Activated CD4-positive, alpha-beta T cell treated with anti-CD3 and anti-CD28 coated beads, Interleukin-2, amount 10 ng/mL, durations not matched to agents 7 days and 5 days (primary cell): ENCODE data around the gene MS4A7. TPM values are rescaled to one million over a fixed set of nuclear protein-coding genes. Genes with fewer than 3 reads are reported as not detected.
"Not testable (repeated sequence)": the region's sequence is repeated elsewhere in the genome, so short reads cannot be mapped to it uniquely, and the experiment has no call there.

Experiments
- CTCF ChIA-PET: fragments of 350-600 bp; sonication (Branson Sonifier 250); formaldehyde crosslinking; loops from one replicate; lab custom pipeline; 2021; ENCODE audit warnings: antibody characterized with exemption; lab: Charles Lee
- POLR2A ChIA-PET: fragments of 350-600 bp; sonication (Branson Sonifier 250); formaldehyde crosslinking; loops from one replicate; lab custom pipeline; 2021; ENCODE audit warnings: antibody characterized with exemption; lab: Charles Lee
- DNase-seq: peaks from one replicate; pipeline ENCODE4 v3.0.0-alpha.2; 2020
- H3K27ac Mint-ChIP-seq: one replicate; pipeline ENCODE4 v1.8.0; 2021; ENCODE audit warnings: mild to moderate bottlenecking, moderate library complexity, mixed read lengths
- H3K27me3 Mint-ChIP-seq: one replicate; pipeline ENCODE4 v1.8.0; 2021; ENCODE audit warnings: mixed read lengths
- H3K36me3 Mint-ChIP-seq: one replicate; pipeline ENCODE4 v1.8.0; 2021; ENCODE audit warnings: low read depth, mixed read lengths
- H3K4me1 Mint-ChIP-seq: one replicate; pipeline ENCODE4 v1.8.0; 2021; ENCODE audit warnings: mixed read lengths
- H3K4me3 Mint-ChIP-seq: one replicate; pipeline ENCODE4 v1.8.0; 2021; ENCODE audit warnings: mild to moderate bottlenecking, moderate library complexity, mixed read lengths
- H3K9me3 Mint-ChIP-seq: one replicate; pipeline ENCODE4 v1.8.0; 2021; ENCODE audit warnings: mixed read lengths
- total RNA-seq, 2 experiments: library from RNA; stranded (reverse); gene quantifications; one replicate each; pipeline ENCODE4 v1.2.3, GENCODE V29; 2021

Gene MS4A7
- total RNA-seq, 2 experiments from 2014 or later = not detected

DNA sequence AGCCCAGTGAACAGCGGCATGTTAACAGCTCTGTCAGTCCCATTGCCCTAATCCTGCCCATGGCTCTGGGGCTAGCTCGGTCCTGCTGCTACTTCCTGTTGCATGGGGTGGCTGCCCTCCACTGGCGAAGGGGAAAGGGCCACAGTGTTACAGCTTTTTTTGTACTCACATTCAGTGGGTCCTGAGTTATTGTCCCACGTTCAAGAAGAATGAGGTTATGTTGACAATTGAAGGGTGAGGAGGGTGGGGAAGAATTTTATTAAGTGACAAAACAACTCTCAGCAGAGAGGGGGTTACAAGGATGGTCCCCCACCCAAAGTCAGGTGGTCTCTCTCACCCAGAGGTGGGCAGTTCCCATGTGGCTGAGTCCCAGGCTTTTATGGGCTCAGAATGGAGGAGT is 17.7 kb upstream of the MS4A7 start:
- peaks cover 2% of the 10 kb centered on the region for H3K27me3 Mint-ChIP-seq
- ChIA-PET CTCF (no interaction called here), POLR2A (no interaction called here)
- no peak for DNase-seq
- H3K36me3 Mint-ChIP-seq = no peaks in the 10 kb centered on the region
- H3K4me1 Mint-ChIP-seq = no peaks in the 10 kb centered on the region
- H3K9me3 Mint-ChIP-seq = no peaks in the 10 kb centered on the region
- H3K27ac Mint-ChIP-seq = no peak overlapping the region
- no peak overlapping the region for H3K4me3 Mint-ChIP-seq

DNA sequence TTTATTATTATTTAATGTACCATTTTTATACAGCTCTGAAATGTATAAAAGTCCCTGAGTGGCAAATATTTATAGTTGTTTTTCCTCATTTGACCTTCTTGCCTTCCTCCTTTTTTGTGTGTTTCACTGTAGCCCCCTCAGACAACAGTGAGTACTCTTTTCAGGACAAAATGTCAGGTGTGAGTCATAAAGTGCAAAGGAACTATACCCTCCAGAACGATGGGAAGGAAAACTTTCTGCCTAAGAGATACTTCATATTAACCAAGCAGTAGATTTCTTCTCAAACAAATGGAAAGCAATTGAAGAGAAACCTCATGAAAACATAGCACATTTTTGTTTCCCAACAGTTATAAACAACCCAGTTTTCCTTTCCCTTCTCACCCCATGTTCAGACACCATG is 16.1 kb upstream of the MS4A7 start:
- DNase-seq = no peak
- Mint-ChIP-seq H3K27ac (no peak overlapping the region), H3K36me3 (no peaks in the 10 kb centered on the region), H3K9me3 (no peaks in the 10 kb centered on the region), H3K4me3 (no peak overlapping the region), H3K4me1 (no peaks in the 10 kb centered on the region), H3K27me3 (peaks cover 2% of the 10 kb centered on the region)
- ChIA-PET POLR2A (no interaction called here), CTCF (interaction anchor here (1.9 kb wide), 1 partner anchor 21 kb away, joined by 4 read pairs; no protein-coding TSS in a partner anchor)

DNA sequence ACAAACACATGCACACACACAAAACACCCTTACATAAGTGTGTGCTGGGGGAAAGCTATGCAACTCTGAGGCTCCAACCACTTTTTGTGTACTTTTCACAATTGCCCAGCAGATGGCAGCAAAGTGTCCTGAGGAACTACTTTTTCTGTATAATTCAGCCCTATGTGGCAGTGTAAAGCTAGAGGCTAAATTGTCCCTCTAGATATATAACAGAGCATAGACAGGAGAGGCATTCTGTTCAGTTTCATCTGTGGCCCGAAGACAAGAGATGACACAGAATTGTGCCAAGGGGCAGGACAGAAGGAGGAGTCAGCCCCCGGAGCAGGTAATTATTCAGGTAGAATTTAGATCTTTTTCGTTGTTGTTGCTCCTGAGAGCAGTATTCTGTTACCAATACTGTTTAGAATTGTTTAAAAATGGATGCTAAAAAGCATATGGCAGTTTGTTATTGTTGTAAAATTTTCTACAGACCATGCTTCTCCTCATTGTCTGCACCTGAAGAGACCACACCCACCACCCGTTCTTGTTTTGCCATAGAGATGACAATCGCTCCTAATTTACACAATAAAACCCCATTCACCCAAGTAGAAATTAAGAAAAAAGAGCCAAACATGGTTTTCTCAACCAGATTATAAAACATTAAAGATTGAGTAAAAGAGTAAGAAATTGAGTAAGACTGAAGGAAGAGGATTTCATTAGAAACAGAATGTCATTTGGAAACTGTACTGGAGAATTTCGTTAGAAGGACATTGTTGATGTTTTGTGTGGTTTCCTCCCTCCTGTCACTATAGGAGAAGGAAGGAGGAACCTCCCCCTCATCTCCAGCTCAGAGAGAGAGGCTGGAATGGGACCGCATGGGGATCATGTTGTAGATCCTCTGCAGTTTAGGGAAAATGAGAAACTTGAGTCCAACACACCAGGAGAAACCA is 14.5 kb upstream of the MS4A7 start:
- DNase-seq = peak; percentile 70
- no peaks in the 10 kb centered on the region for H3K9me3 Mint-ChIP-seq
- H3K36me3 Mint-ChIP-seq = no peaks in the 10 kb centered on the region
- no peaks in the 10 kb centered on the region for H3K27me3 Mint-ChIP-seq
- H3K4me3 Mint-ChIP-seq = no peak overlapping the region
- no peak overlapping the region for H3K27ac Mint-ChIP-seq
- POLR2A ChIA-PET = no interaction called here
- CTCF ChIA-PET = interaction anchor here (0.7 to 1.9 kb wide), 3 partner anchors 20 to 191 kb away, joined by 3 to 4 read pairs (median 3); no protein-coding TSS in a partner anchor
- no peaks in the 10 kb centered on the region for H3K4me1 Mint-ChIP-seq

DNA sequence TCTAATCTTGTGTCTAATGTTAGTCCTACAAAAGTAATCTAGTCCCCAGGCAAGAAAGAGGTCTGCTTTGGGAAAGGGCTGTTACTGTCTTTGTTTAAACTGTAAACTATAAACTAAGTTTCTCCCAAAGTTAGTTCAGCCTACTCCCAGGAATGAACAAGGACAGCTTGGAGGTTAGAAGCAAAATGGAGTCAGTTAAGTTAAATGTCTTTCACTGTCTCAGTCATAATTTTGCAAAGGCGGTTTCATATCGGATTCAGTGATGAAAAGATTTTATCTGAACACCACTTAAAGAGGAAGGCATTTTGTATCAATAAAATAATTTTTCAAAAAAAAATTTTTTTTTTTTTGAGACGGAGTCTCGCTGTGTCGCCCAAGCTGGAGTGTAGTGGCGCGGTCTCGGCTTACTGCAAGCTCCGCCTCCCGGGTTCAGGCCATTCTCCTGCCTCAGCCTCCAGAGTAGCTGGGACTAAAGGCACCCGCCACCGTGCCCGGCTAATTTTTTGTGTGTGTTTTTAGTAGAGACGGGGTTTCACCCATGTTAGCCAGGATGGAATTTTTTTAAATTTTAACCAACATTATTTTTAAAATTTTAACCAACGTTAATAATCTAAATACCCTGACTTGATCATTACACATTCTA is 11.9 kb upstream of the MS4A7 start:
- H3K4me3 Mint-ChIP-seq, H3K27me3 Mint-ChIP-seq, H3K27ac Mint-ChIP-seq, POLR2A ChIA-PET, H3K36me3 Mint-ChIP-seq, DNase-seq, CTCF ChIA-PET, H3K4me1 Mint-ChIP-seq, H3K9me3 Mint-ChIP-seq: not testable (repeated sequence)

DNA sequence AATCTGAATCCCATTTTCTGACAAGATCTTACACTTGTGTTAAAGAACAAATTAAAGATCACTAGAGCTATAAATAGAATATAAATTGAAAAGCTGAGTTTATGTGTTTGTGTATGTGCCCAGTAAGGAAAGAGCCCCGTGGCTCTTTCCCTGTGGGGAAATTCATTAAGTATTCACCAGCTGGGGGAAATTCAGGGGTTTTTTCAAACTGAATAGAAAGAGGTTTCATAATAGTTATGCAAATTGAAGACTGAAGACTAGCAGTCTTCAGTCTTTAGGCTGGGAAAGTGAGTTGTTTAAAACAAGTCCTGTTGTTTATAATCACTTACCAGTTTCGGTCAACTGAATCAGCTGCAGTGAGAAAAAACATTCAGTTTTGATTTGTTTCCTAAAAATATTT is 11.3 kb upstream of the MS4A7 start:
- H3K4me1 Mint-ChIP-seq = no peaks in the 10 kb centered on the region
- CTCF ChIA-PET = no interaction called here
- POLR2A ChIA-PET = no interaction called here
- no peaks in the 10 kb centered on the region for H3K9me3 Mint-ChIP-seq
- H3K27ac Mint-ChIP-seq = no peak overlapping the region
- no peaks in the 10 kb centered on the region for H3K36me3 Mint-ChIP-seq
- DNase-seq = no peak
- no peak overlapping the region for H3K4me3 Mint-ChIP-seq
- peaks cover 7% of the 10 kb centered on the region for H3K27me3 Mint-ChIP-seq

DNA sequence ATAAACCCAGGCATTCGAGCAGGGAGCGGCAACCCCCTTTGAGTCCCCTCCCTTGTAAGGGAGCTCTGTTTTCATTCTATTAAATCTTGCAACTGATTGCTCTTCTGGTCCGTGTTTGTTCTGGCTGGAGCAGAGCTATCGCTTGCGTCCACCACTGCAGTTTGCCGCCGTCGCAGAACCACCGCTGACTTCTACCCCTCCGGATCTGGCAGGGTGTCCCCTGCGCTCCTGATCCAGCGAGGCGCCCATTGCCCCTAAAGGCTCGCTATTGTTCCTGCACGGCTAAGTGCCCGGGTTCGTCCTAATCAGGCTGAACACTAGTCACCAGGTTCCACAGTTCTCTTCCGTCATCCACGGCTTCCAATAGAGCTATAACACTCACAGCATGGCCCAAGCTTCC is 10.4 kb upstream of the MS4A7 start:
- ChIA-PET CTCF (no interaction called here), POLR2A (no interaction called here)
- DNase-seq = no peak
- Mint-ChIP-seq H3K36me3 (no peaks in the 10 kb centered on the region), H3K9me3 (no peaks in the 10 kb centered on the region), H3K27ac (no peak overlapping the region), H3K4me3 (no peak overlapping the region), H3K4me1 (no peaks in the 10 kb centered on the region), H3K27me3 (peaks cover 7% of the 10 kb centered on the region)

DNA sequence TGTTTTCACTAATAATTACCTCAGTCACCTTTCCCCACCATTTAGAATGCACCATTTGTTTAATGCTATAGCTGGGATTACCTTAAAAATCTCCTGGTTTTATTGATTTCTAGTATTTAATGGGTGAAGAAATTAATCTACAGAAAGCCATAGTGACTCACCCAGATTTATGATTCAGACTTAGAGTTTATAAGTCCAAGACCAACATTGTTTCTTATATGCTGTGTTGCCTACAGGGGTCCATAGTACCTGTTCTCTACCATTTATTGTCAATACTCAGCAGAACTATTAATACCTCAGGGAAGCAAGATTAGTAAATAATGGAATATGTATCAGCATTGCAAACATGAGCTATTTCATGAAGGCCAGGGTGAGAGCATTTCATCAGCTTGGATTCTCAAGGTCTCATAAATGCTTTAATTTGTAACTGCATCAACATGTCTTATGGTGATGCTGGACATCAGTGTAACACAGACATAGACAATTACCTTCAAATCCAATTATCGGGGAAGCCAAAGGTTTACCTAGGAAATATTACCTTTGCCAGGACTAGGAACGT is 8.0 kb upstream of the MS4A7 start:
- ChIA-PET CTCF (no interaction called here), POLR2A (no interaction called here)
- no peaks in the 10 kb centered on the region for H3K9me3 Mint-ChIP-seq

DNA sequence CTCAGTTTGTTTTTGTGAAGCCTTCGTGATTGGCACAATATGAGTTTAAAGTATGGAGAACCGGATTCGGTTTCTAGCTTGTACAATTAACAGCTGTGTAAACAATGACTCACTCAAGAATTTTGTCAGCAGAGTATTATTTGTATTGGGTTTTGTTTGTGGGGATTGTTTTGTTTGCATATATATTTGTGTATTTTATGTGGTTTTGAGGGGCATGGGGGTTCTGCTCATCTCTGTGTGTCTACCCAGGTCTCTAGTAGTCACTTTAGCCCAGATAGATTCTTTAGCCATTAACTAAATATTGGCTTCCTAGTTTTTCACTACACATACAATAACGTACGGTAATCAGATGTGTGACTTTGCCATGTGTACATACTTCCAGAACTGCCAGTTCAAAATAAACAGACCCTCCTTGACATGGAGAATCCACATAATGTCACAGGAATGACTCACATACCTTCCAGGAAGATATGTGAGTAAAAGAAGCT is 7.5 kb upstream of the MS4A7 start:
- H3K4me3 Mint-ChIP-seq = no peak overlapping the region
- no peak overlapping the region for H3K27ac Mint-ChIP-seq
- H3K36me3 Mint-ChIP-seq = no peaks in the 10 kb centered on the region
- CTCF ChIA-PET = no interaction called here
- no peaks in the 10 kb centered on the region for H3K4me1 Mint-ChIP-seq
- H3K27me3 Mint-ChIP-seq = peaks cover 11% of the 10 kb centered on the region
- no peak for DNase-seq
- POLR2A ChIA-PET = no interaction called here
- no peaks in the 10 kb centered on the region for H3K9me3 Mint-ChIP-seq

More for the DNA sequence above, 8.0 kb upstream of the MS4A7 start:
- no peak overlapping the region for H3K27ac Mint-ChIP-seq
- no peak for DNase-seq
- no peak overlapping the region for H3K4me3 Mint-ChIP-seq
- no peaks in the 10 kb centered on the region for H3K4me1 Mint-ChIP-seq
- H3K27me3 Mint-ChIP-seq = peaks cover 10% of the 10 kb centered on the region
- H3K36me3 Mint-ChIP-seq = no peaks in the 10 kb centered on the region

DNA sequence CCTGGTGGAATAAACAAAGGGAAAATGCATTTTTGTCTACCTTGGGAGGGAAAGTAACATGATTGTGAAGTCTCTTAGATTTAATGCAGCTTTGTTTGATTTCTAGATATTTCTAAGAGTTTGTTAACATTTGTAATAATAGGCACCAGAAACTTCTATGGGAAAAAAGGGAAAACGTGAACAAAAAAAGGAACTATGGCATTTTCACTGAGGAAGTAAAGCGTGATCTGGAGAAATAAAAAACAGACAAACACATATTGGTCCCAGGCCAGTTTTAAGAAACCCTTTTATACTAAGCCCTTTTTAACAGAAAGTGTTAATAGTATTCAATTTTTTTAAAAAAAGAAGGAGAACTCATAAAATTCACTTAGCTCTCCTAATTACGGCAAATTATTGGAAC is 6.9 kb upstream of the MS4A7 start:
- no peak overlapping the region for H3K27ac Mint-ChIP-seq
- no peak for DNase-seq
- POLR2A ChIA-PET = no interaction called here
- no peak overlapping the region for H3K4me3 Mint-ChIP-seq
- peaks cover 11% of the 10 kb centered on the region for H3K27me3 Mint-ChIP-seq
- H3K36me3 Mint-ChIP-seq = no peaks in the 10 kb centered on the region
- H3K9me3 Mint-ChIP-seq = no peaks in the 10 kb centered on the region
- no peaks in the 10 kb centered on the region for H3K4me1 Mint-ChIP-seq
- CTCF ChIA-PET = no interaction called here

DNA sequence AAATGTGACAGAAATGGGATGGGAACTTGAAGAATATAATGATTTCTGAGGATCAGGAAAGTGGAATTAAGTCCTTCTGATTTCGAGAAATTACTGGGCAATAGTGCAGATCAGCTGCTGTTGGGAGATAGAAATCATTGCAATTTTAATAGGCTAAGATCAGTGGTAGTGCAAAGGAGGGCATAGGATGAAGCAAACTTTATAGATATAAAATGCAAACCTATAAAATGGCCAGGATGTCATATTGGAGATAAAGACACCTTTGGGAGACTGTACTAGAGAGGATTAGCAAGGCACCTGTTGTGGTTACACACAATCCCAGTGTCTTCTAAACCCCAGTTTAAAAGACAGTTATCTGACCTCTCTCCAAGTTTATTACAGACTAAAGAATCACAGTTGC is 6.5 kb upstream of the MS4A7 start:
- ChIA-PET CTCF (no interaction called here), POLR2A (no interaction called here)
- Mint-ChIP-seq H3K27me3 (peaks cover 11% of the 10 kb centered on the region), H3K27ac (no peak overlapping the region), H3K9me3 (no peaks in the 10 kb centered on the region), H3K36me3 (no peaks in the 10 kb centered on the region), H3K4me1 (no peaks in the 10 kb centered on the region), H3K4me3 (no peak overlapping the region)
- no peak for DNase-seq

DNA sequence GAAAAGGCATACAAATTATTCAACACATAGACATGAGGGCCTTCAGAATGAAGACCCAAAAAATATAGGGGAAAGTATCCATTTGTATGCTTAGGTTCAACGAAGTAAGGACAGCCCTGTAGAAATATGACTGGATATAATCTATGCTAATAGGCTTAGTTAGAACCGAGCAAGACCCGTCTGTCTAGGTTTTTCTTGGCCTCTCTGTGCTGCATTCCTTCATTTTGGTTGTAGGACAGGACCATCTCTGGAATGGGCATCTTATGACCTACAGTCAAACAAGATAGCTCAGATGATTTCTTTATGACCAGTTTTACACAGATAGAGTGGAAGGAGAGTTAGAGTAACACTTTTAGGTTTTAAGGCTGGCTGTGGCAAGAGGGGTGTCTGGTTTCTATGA is 5.6 kb upstream of the MS4A7 start:
- ChIA-PET POLR2A (no interaction called here), CTCF (interaction anchor here (0.6 kb wide), 1 partner anchor 29 kb away, joined by 3 read pairs; no protein-coding TSS in a partner anchor)
- H3K9me3 Mint-ChIP-seq = no peaks in the 10 kb centered on the region

DNA sequence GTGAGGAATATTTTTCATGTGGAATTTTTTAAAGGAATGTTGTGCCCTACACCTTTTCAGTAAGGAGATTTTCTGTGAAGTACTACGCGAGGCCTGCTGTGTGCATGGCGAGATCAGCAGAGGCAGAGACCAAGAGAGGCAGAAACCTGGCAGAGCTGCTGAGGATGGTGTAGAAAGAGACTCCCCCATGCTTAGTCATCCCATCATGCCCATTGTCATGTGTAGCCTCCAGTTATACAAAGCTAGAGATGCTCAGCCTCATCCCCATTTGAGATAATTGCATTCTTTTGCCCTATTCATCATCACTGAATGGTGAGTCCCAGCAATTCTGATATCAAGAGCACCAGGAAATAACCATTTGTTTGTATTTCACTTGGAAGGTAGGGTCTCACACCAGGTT is 3.0 kb upstream of the MS4A7 start:
- ChIA-PET POLR2A (no interaction called here), CTCF (no interaction called here)
- DNase-seq = no peak
- Mint-ChIP-seq H3K27me3 (peaks cover 20% of the 10 kb centered on the region), H3K4me1 (peaks cover 9% of the 10 kb centered on the region), H3K27ac (no peak overlapping the region), H3K4me3 (no peak overlapping the region), H3K36me3 (no peaks in the 10 kb centered on the region), H3K9me3 (no peaks in the 10 kb centered on the region)

More for the DNA sequence above, 5.6 kb upstream of the MS4A7 start:
- Mint-ChIP-seq H3K27me3 (peaks cover 11% of the 10 kb centered on the region), H3K4me3 (no peak overlapping the region), H3K4me1 (no peaks in the 10 kb centered on the region), H3K27ac (no peak overlapping the region), H3K36me3 (no peaks in the 10 kb centered on the region)
- no peak for DNase-seq

DNA sequence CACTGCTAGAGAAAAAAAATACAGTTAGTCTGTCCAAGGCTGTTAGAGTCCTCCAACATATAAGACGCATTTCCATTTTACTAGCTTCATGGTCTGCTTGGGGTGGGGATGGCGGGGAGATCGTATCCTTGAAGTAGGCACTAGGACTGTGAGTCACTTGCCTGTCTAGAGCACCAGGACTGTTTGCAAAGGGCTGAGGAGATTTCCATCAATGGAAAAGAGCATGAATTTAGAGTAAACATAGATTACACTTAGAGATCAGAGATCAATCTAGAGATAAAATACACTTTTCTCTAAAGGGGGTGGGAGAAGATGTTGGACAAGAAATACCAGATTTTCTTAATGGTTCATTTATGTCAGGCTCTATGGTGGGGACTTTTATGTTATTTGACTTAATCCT is 1.7 kb upstream of the MS4A7 start:
- no peak overlapping the region for H3K4me3 Mint-ChIP-seq
- CTCF ChIA-PET = no interaction called here
- no peaks in the 10 kb centered on the region for H3K36me3 Mint-ChIP-seq
- H3K4me1 Mint-ChIP-seq = peaks cover 9% of the 10 kb centered on the region
- no peak overlapping the region for H3K27ac Mint-ChIP-seq
- no peak for DNase-seq
- peaks cover 16% of the 10 kb centered on the region for H3K27me3 Mint-ChIP-seq
- POLR2A ChIA-PET = no interaction called here
- no peaks in the 10 kb centered on the region for H3K9me3 Mint-ChIP-seq
